Activated T-helper 1 cell treated with anti-CD3 and anti-CD28 coated beads, Interleukin-12 subunit alpha, Interleukin-12 subunit beta, Interleukin-2, Interleukin-4 antibody, amounts not matched to agents 30 ng/mL and 10 ng/mL and 1 ng/mL, durations not matched to agents 14 hours and 24 hours and 36 hours (primary cell): ENCODE measurements around the gene ATP10A. TPM values are rescaled to one million over a fixed set of nuclear protein-coding genes. Genes with fewer than 3 reads are reported as not detected.

Source experiments
- DNase-seq: peaks from one replicate; pipeline ENCODE4 v3.0.0; 2021; ENCODE audit warnings: low spot score
- H3K27ac Mint-ChIP-seq: one replicate; pipeline ENCODE4 v1.8.0; 2021; ENCODE audit warnings: mild to moderate bottlenecking, mixed read lengths
- H3K27me3 Mint-ChIP-seq: one replicate; pipeline ENCODE4 v1.8.0; 2022; ENCODE audit warnings: mild to moderate bottlenecking, moderate library complexity, mixed read lengths; ENCODE audit not compliant: insufficient read depth
- H3K36me3 Mint-ChIP-seq: one replicate; pipeline ENCODE4 v1.8.0; 2021; ENCODE audit warnings: low read depth, mixed read lengths
- H3K4me1 Mint-ChIP-seq: one replicate; pipeline ENCODE4 v1.8.0; 2021; ENCODE audit warnings: low read depth, mixed read lengths
- H3K4me3 Mint-ChIP-seq: one replicate; pipeline ENCODE4 v1.8.0; 2021; ENCODE audit warnings: mild to moderate bottlenecking, moderate library complexity, mixed read lengths
- H3K9me3 Mint-ChIP-seq: one replicate; pipeline ENCODE4 v1.8.0; 2021; ENCODE audit warnings: mixed read lengths
- intact Hi-C: fragments of 100-400 bp; cut with micrococcal nuclease; formaldehyde crosslinking; loops from one replicate; pipeline ENCODE4 v1.15.1; 2024
- total RNA-seq: library from RNA; stranded (reverse); gene quantifications from 2 replicates; pipeline ENCODE4 v1.2.3, GENCODE V29; 2022

The ATP10A gene, protein sequence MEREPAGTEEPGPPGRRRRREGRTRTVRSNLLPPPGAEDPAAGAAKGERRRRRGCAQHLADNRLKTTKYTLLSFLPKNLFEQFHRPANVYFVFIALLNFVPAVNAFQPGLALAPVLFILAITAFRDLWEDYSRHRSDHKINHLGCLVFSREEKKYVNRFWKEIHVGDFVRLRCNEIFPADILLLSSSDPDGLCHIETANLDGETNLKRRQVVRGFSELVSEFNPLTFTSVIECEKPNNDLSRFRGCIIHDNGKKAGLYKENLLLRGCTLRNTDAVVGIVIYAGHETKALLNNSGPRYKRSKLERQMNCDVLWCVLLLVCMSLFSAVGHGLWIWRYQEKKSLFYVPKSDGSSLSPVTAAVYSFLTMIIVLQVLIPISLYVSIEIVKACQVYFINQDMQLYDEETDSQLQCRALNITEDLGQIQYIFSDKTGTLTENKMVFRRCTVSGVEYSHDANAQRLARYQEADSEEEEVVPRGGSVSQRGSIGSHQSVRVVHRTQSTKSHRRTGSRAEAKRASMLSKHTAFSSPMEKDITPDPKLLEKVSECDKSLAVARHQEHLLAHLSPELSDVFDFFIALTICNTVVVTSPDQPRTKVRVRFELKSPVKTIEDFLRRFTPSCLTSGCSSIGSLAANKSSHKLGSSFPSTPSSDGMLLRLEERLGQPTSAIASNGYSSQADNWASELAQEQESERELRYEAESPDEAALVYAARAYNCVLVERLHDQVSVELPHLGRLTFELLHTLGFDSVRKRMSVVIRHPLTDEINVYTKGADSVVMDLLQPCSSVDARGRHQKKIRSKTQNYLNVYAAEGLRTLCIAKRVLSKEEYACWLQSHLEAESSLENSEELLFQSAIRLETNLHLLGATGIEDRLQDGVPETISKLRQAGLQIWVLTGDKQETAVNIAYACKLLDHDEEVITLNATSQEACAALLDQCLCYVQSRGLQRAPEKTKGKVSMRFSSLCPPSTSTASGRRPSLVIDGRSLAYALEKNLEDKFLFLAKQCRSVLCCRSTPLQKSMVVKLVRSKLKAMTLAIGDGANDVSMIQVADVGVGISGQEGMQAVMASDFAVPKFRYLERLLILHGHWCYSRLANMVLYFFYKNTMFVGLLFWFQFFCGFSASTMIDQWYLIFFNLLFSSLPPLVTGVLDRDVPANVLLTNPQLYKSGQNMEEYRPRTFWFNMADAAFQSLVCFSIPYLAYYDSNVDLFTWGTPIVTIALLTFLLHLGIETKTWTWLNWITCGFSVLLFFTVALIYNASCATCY (N-terminal part only)
- total RNA-seq, result 42.8 and 47.9 TPM in 2 replicates

DNA sequence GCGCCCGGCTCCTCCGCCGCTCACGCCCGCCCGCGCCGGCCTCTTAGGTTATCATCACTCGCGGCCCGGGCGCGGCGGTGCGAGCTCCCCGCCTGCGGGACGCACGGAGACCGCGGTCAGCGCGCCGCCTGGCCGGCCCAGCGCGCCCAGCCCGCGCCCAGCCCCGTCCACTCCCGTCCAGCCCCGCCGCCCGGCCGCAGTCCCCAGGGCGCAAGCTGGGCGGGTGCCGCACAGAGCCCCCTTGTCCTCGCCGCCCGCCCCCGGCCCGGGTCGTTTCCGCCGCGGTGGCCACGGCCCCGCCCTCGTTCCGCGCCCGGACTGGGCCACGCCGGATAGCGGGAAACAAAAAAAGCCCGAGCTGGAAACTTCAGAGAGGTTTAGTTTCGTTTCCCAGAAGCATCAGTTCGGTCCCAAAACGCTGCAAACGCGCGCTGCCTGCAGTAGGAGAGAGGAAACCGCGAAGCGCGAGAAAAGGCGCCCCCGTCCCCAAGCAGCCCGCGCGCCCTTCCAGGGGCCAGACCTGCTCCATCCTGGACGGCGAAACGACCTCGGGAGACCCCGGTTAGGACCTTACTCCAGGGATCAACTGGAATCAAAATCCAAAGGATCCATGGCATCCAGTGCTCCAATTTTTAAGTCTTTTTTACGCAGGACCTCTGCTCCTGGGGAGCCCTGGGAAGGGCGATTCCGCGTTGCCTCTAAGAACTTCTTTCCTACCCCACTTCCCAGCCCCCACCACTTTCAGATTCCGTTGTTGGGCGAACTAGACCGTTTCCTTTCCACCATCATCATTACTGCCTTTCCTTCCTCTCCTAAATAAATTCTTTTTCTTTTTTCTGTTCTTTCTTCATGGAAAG lies at the start of gene ATP10A:
ATP10A (minus strand) TSS at position 217 of the 857 bp plus-strand sequence. CDS start 231 bp downstream, outside the sequence.
- H3K36me3 Mint-ChIP-seq, result peaks cover 27% of the 10 kb centered on the region

DNA sequence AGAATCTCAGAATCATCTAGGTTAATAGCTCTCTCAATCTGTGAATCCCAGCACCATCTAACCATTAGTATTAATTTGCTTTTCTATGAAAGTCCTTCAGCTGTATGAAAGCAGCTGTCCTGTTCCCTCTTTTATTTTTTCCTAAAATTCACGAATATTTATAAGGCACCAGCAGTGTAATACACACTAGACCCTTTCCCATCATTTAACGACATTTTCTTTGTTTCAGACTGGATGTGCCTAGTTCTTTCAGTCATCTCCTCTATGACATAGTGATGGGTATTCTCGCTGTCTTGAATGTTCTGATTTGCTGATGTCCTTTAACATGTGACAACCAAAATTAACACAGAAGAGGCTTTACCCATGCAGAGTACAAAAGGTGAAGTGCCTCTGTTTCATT lies 48.9 kb upstream of the ATP10A start:
- Mint-ChIP-seq H3K27me3 (peaks cover 4% of the 10 kb centered on the region), H3K36me3 (no peaks in the 10 kb centered on the region), H3K4me1 (no peaks in the 10 kb centered on the region), H3K27ac (no peak overlapping the region), H3K4me3 (no peak overlapping the region), H3K9me3 (no peaks in the 10 kb centered on the region)
- intact Hi-C loops, result no loop called here
- no peak for DNase-seq

More for the DNA sequence above, at the start of gene ATP10A:
- H3K9me3 Mint-ChIP-seq, result no peaks in the 10 kb centered on the region
- DNase-seq, result peak; percentile 68
- peaks cover 9% of the 10 kb centered on the region for H3K27me3 Mint-ChIP-seq
- peak within 1 kb of the TSS; percentile 91 for H3K27ac Mint-ChIP-seq
- H3K4me3 Mint-ChIP-seq, result peak within 1 kb of the TSS; percentile 95
- intact Hi-C loops, result loop anchor here (1.0 to 5.0 kb wide), 3 partner anchors 31 to 425 kb away; partner anchors contain the start of gene UBE3A
- peaks cover 52% of the 10 kb centered on the region for H3K4me1 Mint-ChIP-seq

DNA sequence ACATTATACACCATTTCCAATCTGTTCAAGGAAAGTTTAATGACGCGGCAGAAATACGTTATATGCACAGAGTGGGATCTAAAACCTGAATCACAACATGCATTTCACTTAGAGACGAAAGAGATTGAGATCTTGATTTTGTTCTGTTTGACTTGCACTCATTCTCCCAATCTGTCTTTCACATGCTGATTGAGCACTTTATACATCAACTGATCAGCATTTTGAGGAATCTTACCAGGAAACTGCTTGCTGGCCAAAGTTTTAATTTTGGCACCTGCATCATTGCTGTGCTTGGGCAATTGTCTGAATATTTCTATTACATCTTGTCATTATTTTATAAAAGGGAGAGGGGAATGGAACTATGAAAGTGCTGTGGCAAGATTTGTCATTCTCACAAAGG lies 47.7 kb upstream of the ATP10A start:
- no peak overlapping the region for H3K4me3 Mint-ChIP-seq
- no peaks in the 10 kb centered on the region for H3K4me1 Mint-ChIP-seq
- H3K9me3 Mint-ChIP-seq, result no peaks in the 10 kb centered on the region
- intact Hi-C loops, result no loop called here
- H3K36me3 Mint-ChIP-seq, result no peaks in the 10 kb centered on the region
- H3K27me3 Mint-ChIP-seq, result peaks cover 1% of the 10 kb centered on the region
- no peak for DNase-seq
- no peak overlapping the region for H3K27ac Mint-ChIP-seq

DNA sequence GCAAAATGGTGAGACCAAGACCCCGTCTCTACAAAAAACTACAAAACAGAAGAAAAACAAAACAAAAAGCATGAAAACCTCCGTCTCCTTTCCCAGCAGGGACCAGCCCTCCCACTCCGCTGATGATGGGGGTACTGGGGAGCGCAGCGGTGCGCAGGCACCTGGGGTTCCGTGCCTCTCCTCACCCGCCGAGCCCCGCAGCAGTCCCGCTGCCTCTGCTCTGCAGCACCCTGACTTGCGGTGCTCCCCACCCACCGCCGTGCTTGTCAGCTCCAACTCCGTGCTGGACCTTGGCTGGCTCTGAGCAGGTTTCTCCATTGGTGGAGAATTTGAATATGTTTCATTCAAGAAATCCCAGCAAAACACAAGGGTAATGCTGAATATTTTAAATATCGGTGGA lies 46.7 kb upstream of the ATP10A start:
- Mint-ChIP-seq H3K4me3 (no peak overlapping the region), H3K27ac (no peak overlapping the region), H3K36me3 (no peaks in the 10 kb centered on the region), H3K4me1 (peaks cover 6% of the 10 kb centered on the region), H3K9me3 (no peaks in the 10 kb centered on the region), H3K27me3 (peaks cover 1% of the 10 kb centered on the region)
- intact Hi-C loops, result no loop called here
- DNase-seq, result no peak

DNA sequence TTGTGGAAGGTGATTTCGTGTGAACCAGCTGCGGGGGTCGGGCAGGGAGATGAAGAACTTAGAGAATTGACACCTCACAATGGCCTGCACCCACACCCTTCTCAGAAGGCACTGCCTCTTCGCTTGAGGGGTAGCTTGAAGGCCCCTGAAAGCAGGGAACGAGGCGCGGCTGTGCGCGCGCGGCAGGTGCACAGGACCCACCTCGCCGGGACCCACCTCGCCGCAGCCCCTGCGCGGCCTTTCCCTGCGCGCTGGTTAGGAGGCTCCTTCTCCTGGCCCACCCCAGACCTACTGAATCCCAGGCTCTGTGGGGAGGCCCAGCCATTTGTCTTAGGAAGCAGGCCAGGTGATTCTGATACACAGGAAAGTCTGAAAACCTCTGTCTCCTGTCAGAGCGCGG lies 46.2 kb upstream of the ATP10A start:
- Mint-ChIP-seq H3K9me3 (no peaks in the 10 kb centered on the region), H3K27ac (no peak overlapping the region), H3K36me3 (no peaks in the 10 kb centered on the region), H3K4me3 (no peak overlapping the region), H3K27me3 (peaks cover 1% of the 10 kb centered on the region), H3K4me1 (peaks cover 7% of the 10 kb centered on the region)
- DNase-seq, result no peak
- intact Hi-C loops, result no loop called here

DNA sequence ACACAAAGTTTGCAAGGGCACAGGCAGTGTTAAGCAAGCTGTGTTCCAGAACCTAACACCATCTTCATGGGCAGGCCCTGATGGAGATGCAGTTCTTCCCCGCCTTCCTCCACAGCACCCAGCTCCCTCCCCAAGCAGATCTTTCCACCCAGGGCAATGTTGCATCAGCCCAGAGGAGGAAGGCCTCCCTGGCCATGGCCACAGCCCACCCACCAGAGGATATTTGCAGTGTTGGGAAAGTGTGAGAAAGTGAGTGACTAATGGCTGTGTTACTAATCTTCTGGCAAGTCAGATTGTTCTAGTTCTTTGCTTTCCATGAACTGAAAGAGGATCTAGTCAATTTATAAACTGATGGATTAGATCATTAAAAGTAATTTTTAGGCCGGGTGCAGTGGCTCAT lies 42.0 kb upstream of the ATP10A start:
- no peaks in the 10 kb centered on the region for H3K9me3 Mint-ChIP-seq
- H3K4me1 Mint-ChIP-seq, result peaks cover 14% of the 10 kb centered on the region
- H3K36me3 Mint-ChIP-seq, result no peaks in the 10 kb centered on the region
- H3K27ac Mint-ChIP-seq, result no peak overlapping the region
- no peak overlapping the region for H3K4me3 Mint-ChIP-seq
- H3K27me3 Mint-ChIP-seq, result peaks cover 1% of the 10 kb centered on the region
- intact Hi-C loops, result no loop called here
- DNase-seq, result no peak

DNA sequence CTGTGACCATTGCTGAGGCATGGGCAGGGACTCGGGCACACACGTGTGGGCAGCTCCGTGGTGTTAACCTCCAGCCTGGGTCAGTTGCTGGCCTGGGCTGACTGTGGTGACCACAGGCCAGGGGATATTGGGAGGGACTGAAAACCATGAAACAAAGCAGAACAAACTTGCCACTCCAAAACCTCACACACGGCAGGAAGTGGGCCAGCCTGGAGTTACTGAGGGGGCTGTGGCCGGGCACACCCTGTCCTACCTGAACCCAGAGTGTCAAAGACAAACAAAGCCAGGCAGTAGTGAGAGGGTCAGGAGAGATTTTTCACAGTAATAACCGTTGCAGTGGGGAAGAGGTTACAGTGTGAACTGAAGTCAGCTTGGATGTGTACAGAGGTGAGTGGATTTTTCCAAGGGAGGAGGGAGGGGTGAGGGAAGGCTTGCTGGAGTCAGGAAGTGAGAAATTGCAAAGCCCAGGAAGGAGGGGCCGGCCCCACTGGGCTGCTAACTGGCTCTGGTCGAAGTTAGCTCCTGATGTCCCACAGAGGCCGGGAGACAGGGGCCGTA lies 40.0 kb upstream of the ATP10A start:
- DNase-seq, result no peak
- peaks cover 14% of the 10 kb centered on the region for H3K4me1 Mint-ChIP-seq
- no peak overlapping the region for H3K27ac Mint-ChIP-seq
- H3K36me3 Mint-ChIP-seq, result no peaks in the 10 kb centered on the region
- intact Hi-C loops, result no loop called here
- no peak overlapping the region for H3K4me3 Mint-ChIP-seq
- H3K27me3 Mint-ChIP-seq, result peaks cover 1% of the 10 kb centered on the region
- H3K9me3 Mint-ChIP-seq, result no peaks in the 10 kb centered on the region

DNA sequence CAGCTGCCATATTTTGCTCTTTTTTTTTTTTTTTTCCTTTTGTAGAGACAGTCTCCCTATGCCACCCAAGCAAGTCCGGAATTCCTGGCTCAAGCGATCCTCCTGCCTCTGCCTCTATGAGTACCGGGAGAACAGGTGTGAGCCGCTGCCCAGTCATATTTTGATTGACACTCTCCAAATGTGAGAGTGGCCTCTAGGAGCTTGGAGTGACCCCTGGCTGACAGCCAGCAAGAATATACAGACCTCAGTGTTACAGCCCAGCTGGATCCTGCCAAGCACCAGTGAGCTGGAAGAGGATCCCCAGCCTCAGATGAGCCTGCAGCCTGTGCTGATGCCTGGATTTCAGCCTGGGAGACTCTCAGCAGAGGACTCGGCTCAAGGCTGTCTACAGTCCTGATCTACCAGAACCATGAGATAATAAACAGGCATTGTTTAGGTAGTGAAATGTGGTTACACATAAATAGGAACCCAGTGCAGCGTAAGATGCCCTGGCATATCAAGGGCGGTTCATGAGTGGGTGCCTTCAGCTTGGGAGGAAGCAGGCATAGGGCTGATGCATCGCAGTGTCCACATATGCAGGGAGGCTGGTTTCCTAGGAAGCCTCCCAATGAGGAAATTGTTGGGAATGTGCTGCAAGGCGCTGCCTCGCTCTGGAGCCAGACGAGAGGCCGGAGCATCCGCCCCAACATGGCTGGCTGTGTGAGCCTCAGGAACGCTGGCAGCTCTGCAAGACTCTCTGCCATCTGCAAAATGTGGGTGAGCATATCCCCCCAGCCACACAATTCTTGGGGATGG lies 38.9 kb upstream of the ATP10A start:
- H3K27me3 Mint-ChIP-seq, result no peaks in the 10 kb centered on the region
- H3K36me3 Mint-ChIP-seq, result no peaks in the 10 kb centered on the region
- no peak overlapping the region for H3K27ac Mint-ChIP-seq
- DNase-seq, result no peak
- H3K4me1 Mint-ChIP-seq, result peaks cover 14% of the 10 kb centered on the region
- no peak overlapping the region for H3K4me3 Mint-ChIP-seq
- intact Hi-C loops, result no loop called here
- no peaks in the 10 kb centered on the region for H3K9me3 Mint-ChIP-seq

DNA sequence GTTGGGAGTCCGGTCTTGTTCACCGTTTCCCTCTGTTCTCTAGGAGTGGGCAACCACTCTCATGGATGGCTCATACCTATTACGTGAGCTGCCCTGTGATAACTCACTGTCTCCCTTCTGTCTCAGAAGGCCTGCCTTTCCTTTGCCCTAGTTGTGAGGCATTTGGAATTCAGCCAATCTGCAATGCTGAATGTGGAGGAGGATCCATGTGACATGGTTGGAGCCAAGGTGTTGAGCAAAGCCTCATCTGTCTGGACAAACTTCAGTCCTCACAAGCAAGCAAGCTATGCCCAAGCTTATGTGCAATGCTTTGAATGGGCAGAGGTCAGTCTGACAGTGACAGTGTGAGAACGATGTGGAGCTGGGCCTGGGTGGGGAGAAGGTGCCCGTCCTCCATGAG lies 37.8 kb upstream of the ATP10A start:
- Mint-ChIP-seq H3K36me3 (no peaks in the 10 kb centered on the region), H3K9me3 (no peaks in the 10 kb centered on the region), H3K27ac (no peak overlapping the region), H3K27me3 (peaks cover 3% of the 10 kb centered on the region), H3K4me1 (peaks cover 14% of the 10 kb centered on the region), H3K4me3 (no peak overlapping the region)
- DNase-seq, result no peak
- intact Hi-C loops, result no loop called here

DNA sequence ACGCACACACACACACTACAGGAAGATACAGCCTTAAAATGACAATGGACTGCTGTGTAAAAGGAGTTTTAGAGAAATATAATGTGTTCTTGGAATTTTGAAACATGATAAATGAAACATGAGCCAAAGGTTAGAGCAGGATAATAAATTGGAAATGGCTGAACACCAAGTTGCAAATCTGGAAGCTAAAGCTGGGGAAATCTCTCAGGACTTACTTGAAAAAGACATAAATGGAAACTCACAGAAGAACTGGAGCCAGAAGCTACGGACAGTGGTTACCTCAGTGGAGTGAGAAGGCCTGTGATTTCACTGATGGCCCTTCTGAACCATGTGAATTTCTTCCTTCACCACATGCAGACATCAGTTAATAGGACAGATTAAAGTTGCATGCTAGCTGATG lies 37.3 kb upstream of the ATP10A start:
- intact Hi-C loops, result no loop called here
- Mint-ChIP-seq H3K36me3 (no peaks in the 10 kb centered on the region), H3K4me3 (no peak overlapping the region), H3K27ac (no peak overlapping the region), H3K27me3 (peaks cover 6% of the 10 kb centered on the region), H3K4me1 (peaks cover 14% of the 10 kb centered on the region), H3K9me3 (no peaks in the 10 kb centered on the region)
- DNase-seq, result no peak

DNA sequence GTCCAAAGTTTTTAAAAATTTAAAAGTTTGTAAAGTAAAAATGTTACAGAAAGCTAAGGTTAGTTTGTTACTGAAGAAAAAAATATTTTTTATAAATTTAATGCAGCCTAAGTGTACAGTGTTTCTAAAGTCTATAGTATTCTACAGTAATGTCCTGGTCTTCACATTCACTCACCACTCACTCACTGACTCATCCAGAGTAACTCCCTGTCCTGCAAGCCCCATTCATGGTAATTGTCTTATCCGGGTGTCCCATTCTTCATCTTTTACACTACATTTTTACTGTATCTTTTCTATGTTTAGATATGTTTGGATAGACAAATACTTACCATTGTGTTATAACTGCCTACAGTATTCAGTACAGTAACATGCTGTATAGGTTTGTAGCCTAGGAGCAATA lies 36.7 kb upstream of the ATP10A start:
- no peak for DNase-seq
- no peaks in the 10 kb centered on the region for H3K9me3 Mint-ChIP-seq
- no peaks in the 10 kb centered on the region for H3K36me3 Mint-ChIP-seq
- peaks cover 9% of the 10 kb centered on the region for H3K27me3 Mint-ChIP-seq
- peaks cover 9% of the 10 kb centered on the region for H3K4me1 Mint-ChIP-seq
- no peak overlapping the region for H3K4me3 Mint-ChIP-seq
- no peak overlapping the region for H3K27ac Mint-ChIP-seq
- intact Hi-C loops, result no loop called here
